Kidney epithelial cell (primary cell): ENCODE measurements around the gene DSE. TPM values are rescaled to one million over a fixed set of nuclear protein-coding genes. Genes with fewer than 3 reads are reported as not detected.
A peak's percentile ranks its signal among the peaks of the same experiment; 100 is the strongest.

Experiments used
- DNase-seq: peaks from one replicate; pipeline ENCODE4 v3.0.0-alpha.2; 2010; ENCODE audit warnings: low read depth
- H3K27me3 ChIP-seq: 2 replicates; pipeline ENCODE4 v1.6.0; 2011; ENCODE audit warnings: low read length; ENCODE audit not compliant: control insufficient read depth, insufficient read depth
- H3K36me3 ChIP-seq: 2 replicates; pipeline ENCODE4 v1.5.1; 2011; ENCODE audit warnings: low read length; ENCODE audit not compliant: control insufficient read depth, insufficient read depth
- H3K4me3 ChIP-seq: 2 replicates; pipeline ENCODE4 v1.5.1; 2011; ENCODE audit warnings: low read depth, mild to moderate bottlenecking, control low read depth, low read length
- total RNA-seq: library from RNA; depleted of rRNA; stranded (reverse); fragments of >200 nt; gene quantifications from 2 replicates; pipeline ENCODE4 v1.2.3, GENCODE V29; 2015
- TF ChIP-seq, protein P1 (sequence below): IDR thresholded peaks from 2 replicates; pipeline ENCODE4 v1.5.1; 2011; ENCODE audit warnings: mild to moderate bottlenecking, moderate library complexity, low read length, control low read depth, inconsistent platforms; ENCODE audit not compliant: insufficient read depth, poor library complexity, severe bottlenecking

DSE gene
- total RNA-seq, 1 donor from 2014 or later, result 48.8 TPM

- DNase-seq, result no peak
- Histone ChIP-seq H3K36me3 (no peaks in the 10 kb centered on the region), H3K4me3 (peak overlapping the region; percentile 64), H3K27me3 (no peaks in the 10 kb centered on the region)
- TF ChIP-seq, protein P1, sequence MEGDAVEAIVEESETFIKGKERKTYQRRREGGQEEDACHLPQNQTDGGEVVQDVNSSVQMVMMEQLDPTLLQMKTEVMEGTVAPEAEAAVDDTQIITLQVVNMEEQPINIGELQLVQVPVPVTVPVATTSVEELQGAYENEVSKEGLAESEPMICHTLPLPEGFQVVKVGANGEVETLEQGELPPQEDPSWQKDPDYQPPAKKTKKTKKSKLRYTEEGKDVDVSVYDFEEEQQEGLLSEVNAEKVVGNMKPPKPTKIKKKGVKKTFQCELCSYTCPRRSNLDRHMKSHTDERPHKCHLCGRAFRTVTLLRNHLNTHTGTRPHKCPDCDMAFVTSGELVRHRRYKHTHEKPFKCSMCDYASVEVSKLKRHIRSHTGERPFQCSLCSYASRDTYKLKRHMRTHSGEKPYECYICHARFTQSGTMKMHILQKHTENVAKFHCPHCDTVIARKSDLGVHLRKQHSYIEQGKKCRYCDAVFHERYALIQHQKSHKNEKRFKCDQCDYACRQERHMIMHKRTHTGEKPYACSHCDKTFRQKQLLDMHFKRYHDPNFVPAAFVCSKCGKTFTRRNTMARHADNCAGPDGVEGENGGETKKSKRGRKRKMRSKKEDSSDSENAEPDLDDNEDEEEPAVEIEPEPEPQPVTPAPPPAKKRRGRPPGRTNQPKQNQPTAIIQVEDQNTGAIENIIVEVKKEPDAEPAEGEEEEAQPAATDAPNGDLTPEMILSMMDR, result no peak
These were observed 1.1 kb downstream of the DSE start for GRCh38 chr6:116371918-116372209.

GRCh38 chr6:116373300-116373699 lies 2.6 kb downstream of the DSE start:
- TF ChIP-seq, protein P1, result no peak

DNA sequence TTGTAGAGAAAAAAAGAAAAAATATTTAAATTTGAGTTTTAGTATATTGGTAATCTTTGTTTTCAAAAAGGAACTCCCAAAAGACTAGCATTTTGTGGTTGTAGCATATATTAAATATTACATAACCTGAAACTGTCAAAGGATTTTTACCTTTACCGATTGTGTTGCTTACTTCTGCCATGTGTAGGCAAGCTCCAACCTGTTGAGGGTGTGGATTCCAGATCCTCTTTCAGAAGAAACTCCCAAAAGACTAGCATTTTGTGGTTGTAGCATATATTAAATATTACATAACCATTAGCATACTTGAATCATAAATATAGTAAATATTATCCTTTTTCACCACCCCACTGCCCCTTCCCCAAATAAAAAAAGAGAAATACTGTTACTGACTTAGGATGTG lies 3.2 kb downstream of the DSE start:
- TF ChIP-seq, protein P1, result no peak
- no peak for DNase-seq
- H3K36me3 ChIP-seq, result no peaks in the 10 kb centered on the region
- no peak overlapping the region for H3K4me3 ChIP-seq
- no peaks in the 10 kb centered on the region for H3K27me3 ChIP-seq

More at GRCh38 chr6:116373300-116373699, 2.6 kb downstream of the DSE start:
- H3K4me3 ChIP-seq, result no peak overlapping the region
- H3K36me3 ChIP-seq, result no peaks in the 10 kb centered on the region
- no peaks in the 10 kb centered on the region for H3K27me3 ChIP-seq
- no peak for DNase-seq

- H3K27me3 ChIP-seq, result no peaks in the 10 kb centered on the region
- DNase-seq, result no peak
- no peak overlapping the region for H3K4me3 ChIP-seq
- TF ChIP-seq, protein P1, result no peak
- H3K36me3 ChIP-seq, result no peaks in the 10 kb centered on the region
These were observed 3.8 kb downstream of the DSE start for GRCh38 chr6:116374586-116374985.

GRCh38 chr6:116375262-116375661 lies 4.5 kb downstream of the DSE start:
- Histone ChIP-seq H3K27me3 (no peaks in the 10 kb centered on the region), H3K4me3 (no peak overlapping the region), H3K36me3 (no peaks in the 10 kb centered on the region)
- no peak for DNase-seq
- TF ChIP-seq, protein P1, result no peak

- Histone ChIP-seq H3K36me3 (no peaks in the 10 kb centered on the region), H3K27me3 (no peaks in the 10 kb centered on the region), H3K4me3 (no peak overlapping the region)
- TF ChIP-seq, protein P1, result no peak
- DNase-seq, result no peak
These were observed 5.4 kb downstream of the DSE start for GRCh38 chr6:116376149-116376548.
